GM19099 (cell line): ENCODE measurements around the gene SOWAHA.

ENCODE experiments used
- POLR2A ChIP-seq: IDR thresholded peaks from 3 replicates; pipeline ENCODE4 v1.6.1; 2011; ENCODE audit warnings: low read depth; ENCODE audit not compliant: insufficient read length; ENCODE audit errors: extremely low read depth

SOWAHA gene

DNA sequence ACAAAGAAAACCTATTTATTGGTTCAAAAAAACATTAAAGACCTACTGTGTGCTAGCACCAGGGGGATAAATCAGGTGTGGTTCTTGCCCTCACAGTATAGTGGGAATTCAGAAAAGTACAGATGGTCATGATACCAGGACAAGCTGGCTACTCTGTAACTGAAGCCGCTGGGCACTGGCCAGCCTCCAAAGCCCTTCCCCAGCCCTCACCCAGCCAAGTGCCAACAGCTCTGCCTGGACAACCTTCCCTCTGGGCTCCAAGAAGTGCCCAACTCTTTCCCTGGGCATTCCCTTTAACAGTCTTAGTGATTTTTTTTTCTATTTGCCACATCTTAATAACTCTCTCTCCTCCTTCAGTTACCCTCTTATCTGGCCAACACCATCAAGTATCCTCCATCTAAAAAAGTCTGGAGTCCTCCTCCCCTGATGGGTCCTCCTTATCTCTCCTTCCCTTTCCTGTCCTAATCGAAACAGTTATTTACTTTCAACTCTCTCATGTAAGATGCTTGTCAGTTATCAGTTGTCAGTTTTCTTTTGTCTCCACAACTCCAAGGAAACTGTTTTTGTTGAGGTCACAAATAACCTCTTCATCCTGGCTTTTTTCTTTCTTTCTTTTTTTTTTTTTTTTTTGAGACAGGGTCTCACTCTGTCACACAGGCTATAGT is 22.8 kb upstream of the SOWAHA start:
- no peak for TF ChIP-seq POLR2A

- no peak for TF ChIP-seq POLR2A
Measured at GRCh38 chr5:132791026-132791425, 22.1 kb upstream of the SOWAHA start.

DNA sequence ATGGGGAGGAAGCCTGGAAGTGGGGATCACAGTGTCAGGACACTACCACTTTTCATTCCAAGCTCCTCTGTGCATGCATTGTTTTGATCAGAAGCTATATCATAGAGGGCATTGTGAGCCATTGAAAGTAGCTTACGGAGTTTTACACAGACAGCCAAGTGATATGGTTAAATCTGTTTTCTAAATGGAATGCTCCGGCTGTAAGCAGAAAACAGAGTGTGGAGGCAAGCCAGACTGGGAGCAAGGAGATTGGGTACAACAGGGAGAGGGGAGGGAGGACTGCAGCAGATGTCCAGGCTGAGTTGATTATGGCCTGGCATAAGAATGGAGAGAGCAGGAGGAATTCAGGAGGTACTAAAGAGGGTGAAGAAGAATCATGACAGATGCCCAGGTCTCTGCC is 15.5 kb upstream of the SOWAHA start:
- no peak for TF ChIP-seq POLR2A

GRCh38 chr5:132799392-132799791 is 13.7 kb upstream of the SOWAHA start:
- TF ChIP-seq POLR2A = no peak

- TF ChIP-seq POLR2A = no peak
Measured at GRCh38 chr5:132800545-132800944, 12.6 kb upstream of the SOWAHA start.

DNA sequence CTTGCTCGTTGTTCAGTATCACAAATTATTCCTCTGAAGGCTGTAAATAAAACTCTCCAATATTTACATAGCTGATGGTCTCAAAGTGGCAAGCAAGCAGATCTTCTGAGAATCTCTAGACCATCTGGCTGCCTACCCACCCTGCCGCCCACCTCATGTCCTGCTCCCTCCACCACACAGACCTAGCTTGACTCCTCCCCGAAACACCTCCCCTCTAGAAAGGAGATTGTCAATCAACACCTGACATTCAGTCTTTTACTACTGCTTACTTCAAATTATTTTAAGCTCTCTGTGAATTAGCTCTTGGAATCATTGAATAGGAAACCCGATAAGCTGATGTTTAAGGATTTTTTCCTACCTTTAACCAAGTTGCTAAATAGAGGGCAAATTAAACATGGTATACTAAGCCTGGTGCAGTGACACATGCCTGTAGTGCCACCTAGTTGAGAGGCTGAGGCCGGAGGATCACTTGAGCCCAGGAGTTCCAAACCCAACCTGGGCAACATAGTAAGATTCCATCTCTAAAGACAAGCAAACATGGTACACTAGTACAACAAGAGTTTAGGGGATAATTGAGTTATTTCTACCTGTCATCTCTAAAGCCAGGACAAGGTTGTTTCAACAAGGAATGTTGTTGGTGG is 10.9 kb upstream of the SOWAHA start:
- no peak for TF ChIP-seq POLR2A

- no peak for TF ChIP-seq POLR2A
Measured at GRCh38 chr5:132807163-132807838, 5.8 kb upstream of the SOWAHA start.

GRCh38 chr5:132808448-132808847 is 4.7 kb upstream of the SOWAHA start:
- no peak for TF ChIP-seq POLR2A

- TF ChIP-seq POLR2A = no peak
Measured at GRCh38 chr5:132808866-132809265, 4.2 kb upstream of the SOWAHA start.

DNA sequence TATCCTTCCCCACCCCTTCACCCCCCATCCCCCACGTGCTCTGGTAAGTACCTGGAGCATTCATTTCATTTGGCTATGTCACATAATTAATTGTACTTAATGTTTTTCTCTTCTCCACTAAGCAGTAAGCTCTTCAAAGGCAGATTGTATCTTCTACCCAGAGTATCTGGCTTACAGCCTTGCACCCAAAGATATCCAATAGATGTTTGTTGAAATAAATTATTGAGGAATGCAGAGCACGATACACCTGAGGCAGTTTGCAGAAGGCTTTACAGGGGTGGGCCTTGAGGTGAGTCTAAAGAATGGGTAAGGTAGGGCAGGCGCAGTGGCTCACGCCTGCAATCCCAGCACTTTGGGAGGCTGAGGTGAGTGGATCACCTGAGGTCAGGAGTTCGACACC is 2.5 kb upstream of the SOWAHA start:
- TF ChIP-seq POLR2A = no peak

- no peak for TF ChIP-seq POLR2A
Measured at GRCh38 chr5:132812123-132812765, 858 bp upstream of the SOWAHA start.

DNA sequence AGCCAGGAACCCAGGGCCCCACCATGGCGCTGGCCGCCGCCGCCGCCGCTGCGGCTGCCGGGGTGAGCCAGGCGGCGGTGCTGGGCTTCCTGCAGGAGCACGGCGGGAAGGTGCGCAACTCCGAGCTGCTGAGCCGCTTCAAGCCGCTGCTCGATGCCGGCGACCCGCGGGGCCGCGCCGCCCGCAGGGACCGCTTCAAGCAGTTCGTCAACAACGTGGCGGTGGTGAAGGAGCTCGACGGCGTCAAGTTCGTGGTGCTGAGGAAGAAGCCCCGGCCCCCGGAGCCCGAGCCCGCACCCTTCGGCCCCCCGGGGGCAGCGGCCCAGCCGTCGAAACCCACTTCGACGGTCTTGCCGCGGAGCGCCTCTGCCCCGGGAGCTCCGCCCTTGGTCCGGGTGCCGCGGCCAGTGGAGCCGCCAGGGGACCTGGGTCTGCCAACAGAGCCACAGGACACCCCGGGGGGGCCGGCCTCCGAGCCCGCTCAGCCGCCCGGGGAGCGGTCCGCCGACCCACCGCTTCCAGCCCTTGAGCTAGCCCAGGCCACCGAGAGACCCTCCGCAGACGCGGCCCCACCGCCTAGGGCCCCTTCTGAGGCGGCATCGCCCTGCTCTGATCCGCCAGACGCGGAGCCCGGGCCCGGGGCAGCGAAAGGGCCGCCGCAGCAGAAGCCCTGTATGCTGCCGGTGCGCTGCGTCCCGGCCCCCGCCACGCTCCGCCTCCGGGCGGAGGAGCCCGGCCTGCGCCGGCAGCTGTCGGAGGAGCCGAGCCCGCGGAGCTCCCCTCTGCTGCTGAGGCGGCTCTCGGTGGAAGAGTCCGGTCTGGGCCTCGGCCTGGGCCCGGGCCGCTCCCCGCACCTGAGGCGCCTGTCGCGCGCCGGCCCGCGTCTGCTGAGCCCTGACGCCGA is 749 bp downstream of the SOWAHA start:
- TF ChIP-seq POLR2A = no peak

GRCh38 chr5:132814503-132815294 is 1.6 kb downstream of the SOWAHA start:
- no peak for TF ChIP-seq POLR2A

DNA sequence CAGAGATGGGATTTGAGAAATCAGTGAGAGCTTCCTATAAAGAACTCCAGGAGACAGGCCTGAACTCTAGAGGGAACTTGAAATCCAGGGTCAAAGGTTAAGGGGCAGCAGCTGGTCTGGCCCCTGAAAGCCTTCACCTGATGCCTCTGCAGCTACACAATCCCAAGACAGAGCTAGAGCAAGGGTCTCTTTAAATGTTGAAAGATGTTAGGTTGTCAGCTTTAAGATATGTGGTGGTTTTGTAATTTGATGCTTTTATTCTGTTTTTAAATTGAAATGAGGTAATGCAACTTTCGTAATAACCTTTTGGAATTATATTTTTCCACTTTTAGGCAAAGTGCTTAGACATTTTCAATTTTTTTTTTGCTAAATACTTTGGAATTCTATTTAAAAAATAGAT is 2.4 kb downstream of the SOWAHA start:
- TF ChIP-seq POLR2A = no peak

DNA sequence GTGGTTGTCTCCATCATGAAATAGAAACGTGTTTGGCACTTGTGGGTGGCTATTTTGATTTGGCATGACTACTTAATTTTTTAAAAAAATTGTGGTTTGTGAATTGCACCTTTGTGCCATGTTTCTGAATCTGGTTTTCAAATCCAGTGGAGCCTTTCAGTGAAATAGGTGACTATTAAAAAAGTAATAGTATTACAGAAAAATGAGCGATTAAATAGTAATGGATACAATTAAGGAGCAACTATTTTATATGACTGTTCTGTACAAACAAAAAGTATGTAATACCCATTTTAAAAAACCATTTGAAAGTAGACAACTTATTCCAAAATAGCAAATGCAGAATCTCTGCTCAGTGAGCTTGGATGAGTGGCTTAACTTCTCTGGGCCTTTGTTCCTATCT is 3.0 kb downstream of the SOWAHA start:
- no peak for TF ChIP-seq POLR2A

DNA sequence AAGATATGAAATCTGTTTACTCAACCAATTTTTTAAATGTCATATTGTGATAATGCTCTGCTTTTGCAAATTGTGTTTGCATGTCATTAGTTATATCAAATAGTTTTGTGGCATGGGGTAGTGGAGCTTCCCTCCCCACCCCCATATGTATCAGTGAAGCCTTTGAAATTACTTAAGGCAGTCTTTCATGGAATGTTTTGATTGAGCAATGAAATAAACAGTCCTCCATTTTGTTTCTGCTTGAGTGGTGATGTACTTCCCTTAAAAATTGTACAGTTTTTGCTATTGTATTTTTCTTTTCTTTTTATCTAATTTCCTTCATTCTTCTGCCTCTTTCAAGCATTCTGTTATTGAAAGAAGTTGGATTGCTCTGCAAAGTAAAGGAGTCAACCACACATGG is 3.5 kb downstream of the SOWAHA start:
- TF ChIP-seq POLR2A = no peak
